Natural killer cell (primary cell): ENCODE measurements around the gene FUT1. TPM values are rescaled to one million over a fixed set of nuclear protein-coding genes. Genes with fewer than 3 reads are reported as not detected.

Source experiments
- ATAC-seq, 3 donors: fragments of 150-1000 bp in 2 of 3; fragments of 200-7000 bp in 1 of 3; cut with Tn5 transposase; 1 replicate in 1 of 3; 2 replicates in 2 of 3; pipeline ENCODE4 v1.10.0; 2021; ENCODE audit warnings: mild to moderate bottlenecking in 2 of 3, moderate library complexity in 2 of 3
- DNase-seq, 2 donors: peaks; one replicate each; pipeline versions ENCODE4 v3.0.0 to v3.0.0-alpha.2; 2013 to 2021; ENCODE audit warnings: mixed read lengths in 1 of 2
- H3K27ac ChIP-seq: one replicate; pipeline ENCODE4 v1.5.1; 2013; ENCODE audit warnings: mild to moderate bottlenecking, low read length
- H3K27me3 ChIP-seq: one replicate; pipeline ENCODE4 v1.6.1; 2013; ENCODE audit warnings: low read length; ENCODE audit not compliant: control insufficient read depth, insufficient read depth
- H3K36me3 ChIP-seq: one replicate; pipeline ENCODE4 v1.6.1; 2013; ENCODE audit warnings: low read length; ENCODE audit not compliant: control insufficient read depth, insufficient read depth
- H3K4me1 ChIP-seq: one replicate; pipeline ENCODE4 v1.6.1; 2013; ENCODE audit warnings: low read length; ENCODE audit not compliant: control insufficient read depth, insufficient read depth
- H3K4me3 ChIP-seq: one replicate; pipeline ENCODE4 v1.5.1; 2013; ENCODE audit warnings: low read length
- H3K9me3 ChIP-seq: one replicate; pipeline ENCODE4 v1.6.1; 2013; ENCODE audit warnings: low read length; ENCODE audit not compliant: control insufficient read depth, insufficient read depth
- H3K27ac Mint-ChIP-seq, 2 donors: one replicate each; pipeline ENCODE4 v1.8.0; 2022; ENCODE audit warnings: mild to moderate bottlenecking in 2 of 2, mixed read lengths in 2 of 2, moderate library complexity in 1 of 2
- H3K27me3 Mint-ChIP-seq, 2 donors: one replicate each; pipeline ENCODE4 v1.8.0; 2022; ENCODE audit warnings: low read depth in 2 of 2, mixed read lengths in 2 of 2
- H3K36me3 Mint-ChIP-seq: one replicate; pipeline ENCODE4 v1.8.0; 2022; ENCODE audit warnings: mixed read lengths
- H3K4me1 Mint-ChIP-seq, 2 donors: one replicate each; pipeline ENCODE4 v1.8.0; 2022; ENCODE audit warnings: mixed read lengths in 2 of 2
- H3K4me3 Mint-ChIP-seq: one replicate; pipeline ENCODE4 v1.8.0; 2022; ENCODE audit warnings: mild to moderate bottlenecking, moderate library complexity, mixed read lengths
- H3K9me3 Mint-ChIP-seq, 2 donors: one replicate each; pipeline ENCODE4 v1.8.0; 2022; ENCODE audit warnings: mixed read lengths in 2 of 2
- CTCF ChIP-seq: fragments of 200-600 bp; IDR thresholded peaks from one replicate; pipeline ENCODE4 v1.8.0; 2022; ENCODE audit warnings: antibody characterized with exemption
- WGBS: methylation state at CpG from one replicate; pipeline ENCODE4 v1.1.7; 2013; ENCODE audit warnings: missing lambda C conversion rate; ENCODE audit not compliant: insufficient coverage; 5-methylcytosine and 5-hydroxymethylcytosine counted together
- intact Hi-C: fragments of 100-400 bp; cut with micrococcal nuclease; formaldehyde crosslinking; loops from one replicate; pipeline ENCODE4 v1.14.2; 2022
- total RNA-seq, 4 donors: library from RNA; stranded (reverse); fragments of 120-200 nt in 1 of 4; gene quantifications; one replicate each; pipeline versions ENCODE4 v1.2.3 to v1.2.4, GENCODE V29; 2013 to 2022

Gene FUT1
- total RNA-seq, 3 donors from 2014 or later (not counting 1 experiment from before 2014, with no cell fraction given) = 0.18 TPM; not detected in 2

- H3K27me3 ChIP-seq = no peaks in the 10 kb centered on the region
- Mint-ChIP-seq H3K9me3 (no peaks in the 10 kb centered on the region), H3K27ac (no peak overlapping the region), H3K27me3 (no peaks in the 10 kb centered on the region), H3K4me3 (no peak overlapping the region), H3K36me3 (no peaks in the 10 kb centered on the region), H3K4me1 (no peaks in the 10 kb centered on the region)
- no peak for TF ChIP-seq CTCF
- H3K36me3 ChIP-seq = peaks cover 2% of the 10 kb centered on the region
- intact Hi-C loops = no loop called here
- no peaks in the 10 kb centered on the region for H3K9me3 ChIP-seq
- no peaks in the 10 kb centered on the region for H3K4me1 ChIP-seq
- H3K4me3 ChIP-seq = no peak overlapping the region
- 63% methylated on average over 2 of the region's 2 CpGs for WGBS
- ATAC-seq (no peak), DNase-seq (no peak)
- no peak overlapping the region for H3K27ac ChIP-seq
Observed at GRCh38 chr19:48705431-48705830, 47.0 kb downstream of the FUT1 start.

- no peak for ATAC-seq
- WGBS = 95% methylated on average over 23 of the region's 23 CpGs
Observed at GRCh38 chr19:48703316-48703715, 49.1 kb downstream of the FUT1 start.

GRCh38 chr19:48702701-48703100 lies 49.7 kb downstream of the FUT1 start:
- ATAC-seq (no peak), DNase-seq (no peak)
- intact Hi-C loops = no loop called here
- Histone ChIP-seq H3K4me3 (no peak overlapping the region), H3K27ac (no peak overlapping the region), H3K27me3 (no peaks in the 10 kb centered on the region), H3K4me1 (no peaks in the 10 kb centered on the region), H3K36me3 (peaks cover 2% of the 10 kb centered on the region), H3K9me3 (no peaks in the 10 kb centered on the region)
- Mint-ChIP-seq H3K4me3 (no peak overlapping the region), H3K36me3 (no peaks in the 10 kb centered on the region), H3K27ac (no peak overlapping the region), H3K9me3 (no peaks in the 10 kb centered on the region), H3K27me3 (no peaks in the 10 kb centered on the region), H3K4me1 (no peaks in the 10 kb centered on the region)
- no peak for TF ChIP-seq CTCF
- 95% methylated on average over 13 of the region's 13 CpGs for WGBS

More at GRCh38 chr19:48703316-48703715, 49.1 kb downstream of the FUT1 start:
- Mint-ChIP-seq H3K4me1 (no peaks in the 10 kb centered on the region), H3K36me3 (no peaks in the 10 kb centered on the region), H3K27ac (no peak overlapping the region), H3K9me3 (no peaks in the 10 kb centered on the region), H3K27me3 (no peaks in the 10 kb centered on the region), H3K4me3 (no peak overlapping the region)
- Histone ChIP-seq H3K36me3 (peaks cover 2% of the 10 kb centered on the region), H3K9me3 (no peaks in the 10 kb centered on the region), H3K4me1 (no peaks in the 10 kb centered on the region), H3K27ac (no peak overlapping the region), H3K27me3 (no peaks in the 10 kb centered on the region), H3K4me3 (no peak overlapping the region)
- DNase-seq = no peak
- intact Hi-C loops = no loop called here
- TF ChIP-seq CTCF = no peak

GRCh38 chr19:48698046-48698445 lies 54.4 kb downstream of the FUT1 start:
- Histone ChIP-seq H3K4me3 (no peak overlapping the region), H3K27me3 (peaks cover 11% of the 10 kb centered on the region), H3K36me3 (peaks cover 2% of the 10 kb centered on the region), H3K9me3 (no peaks in the 10 kb centered on the region), H3K27ac (no peak overlapping the region), H3K4me1 (peaks cover 11% of the 10 kb centered on the region)
- intact Hi-C loops = no loop called here
- WGBS = 40% methylated on average over 4 of the region's 4 CpGs
- Mint-ChIP-seq H3K36me3 (no peaks in the 10 kb centered on the region), H3K9me3 (no peaks in the 10 kb centered on the region), H3K27ac (no peak overlapping the region), H3K4me1 (peaks cover 5 to 11% of the 10 kb centered on the region in 2 donors), H3K27me3 (peaks cover 10 to 13% of the 10 kb centered on the region in 2 donors), H3K4me3 (no peak overlapping the region)
- ATAC-seq = no peak
- DNase-seq = no peak
- TF ChIP-seq CTCF = no peak
